GM20431 (cell line): ENCODE data around the gene RAPGEF4.
"Not testable (repeated sequence)": the region's sequence is repeated elsewhere in the genome, so short reads cannot be mapped to it uniquely, and the experiment has no call there.

Experiments used
- in situ Hi-C: fragments of 300-500 bp; cut with MseI, MboI; formaldehyde crosslinking; loops from one replicate; pipeline ENCODE4 v1.15.0; 2020; ENCODE audit warnings: low sequenced_read_pairs; ENCODE audit not compliant: unreplicated experiment

RAPGEF4 gene

DNA sequence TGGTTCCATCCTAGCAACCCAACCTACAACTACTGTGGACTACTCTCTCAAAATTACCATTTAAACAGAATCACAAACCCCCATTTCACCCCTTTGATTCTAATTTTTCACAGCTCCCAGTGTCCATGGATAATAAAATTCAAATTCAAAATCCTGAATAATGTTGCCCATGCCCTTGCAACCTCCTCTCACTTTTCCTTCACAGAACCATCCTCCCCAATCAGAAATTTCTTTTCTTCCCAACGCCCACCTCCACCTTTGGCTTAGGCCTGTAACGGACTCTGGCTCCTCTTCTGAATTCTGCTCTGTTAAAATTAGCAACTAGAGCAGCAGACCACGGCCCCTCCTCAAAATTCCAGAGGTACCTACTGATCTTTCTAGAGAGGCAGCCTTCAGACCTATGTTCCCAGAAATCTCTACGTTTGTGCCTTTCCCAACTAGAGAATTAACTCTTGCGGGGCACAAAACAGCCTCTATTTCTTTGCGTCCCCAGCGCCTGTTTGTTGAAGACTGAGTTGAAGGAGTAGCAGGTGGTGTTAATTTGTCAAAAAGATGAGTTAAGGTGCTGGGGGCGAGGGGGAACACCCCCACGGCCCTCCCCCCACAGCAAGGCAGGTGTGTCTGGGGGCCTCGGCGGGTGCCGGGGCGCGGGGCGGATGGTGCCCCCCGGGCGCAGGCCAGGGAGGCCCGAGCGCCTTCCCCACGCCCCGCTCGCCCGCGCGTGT is 339.6 kb downstream of the RAPGEF4 start:
- in situ Hi-C loops = no loop called here

DNA sequence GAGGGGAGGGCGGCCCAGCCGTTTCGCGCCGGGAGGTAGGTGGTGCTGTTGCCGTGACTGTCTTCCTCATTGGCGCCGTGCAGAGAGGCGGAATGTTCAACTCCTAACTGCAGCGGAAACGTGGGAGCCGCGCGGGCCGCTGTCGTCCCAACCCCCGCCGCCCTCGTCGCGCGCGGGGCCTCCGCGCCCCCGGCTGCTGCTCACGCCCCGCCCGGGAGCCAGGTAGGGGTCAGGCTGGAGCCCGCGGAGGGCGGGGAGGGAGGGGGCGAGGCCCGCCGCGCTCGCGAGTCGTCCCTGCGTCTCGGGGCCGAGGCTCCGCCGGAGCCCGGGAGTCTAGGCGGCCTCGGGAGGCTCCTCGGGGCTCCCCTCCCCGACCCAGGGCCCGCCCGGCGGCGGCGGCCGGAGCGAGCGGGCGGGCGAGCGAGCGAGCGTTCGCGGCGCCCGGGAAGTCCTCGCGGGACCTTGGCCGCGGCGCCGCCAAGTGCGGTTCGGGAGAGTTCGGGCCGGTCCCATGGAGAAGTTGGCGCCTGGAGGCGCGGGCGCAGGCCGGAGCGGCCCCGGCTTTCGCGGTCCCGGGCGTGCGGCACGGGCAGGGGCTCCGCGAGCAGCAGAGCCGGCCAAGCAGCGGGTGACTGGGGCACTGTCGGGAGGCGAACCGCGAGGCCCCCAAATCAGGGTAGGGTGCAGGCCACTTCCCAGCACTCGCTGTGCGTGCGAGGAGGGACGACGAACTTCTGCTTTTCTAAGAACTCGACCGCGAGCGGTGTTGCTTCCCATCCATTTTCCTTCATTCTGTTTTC is 340.3 kb downstream of the RAPGEF4 start, which contains the start of gene MAP3K20:
MAP3K20 (plus strand) TSS at position 66 of the 800 bp plus-strand sequence. CDS start 15,186 bp downstream, outside the sequence.
- in situ Hi-C loops = no loop called here

DNA sequence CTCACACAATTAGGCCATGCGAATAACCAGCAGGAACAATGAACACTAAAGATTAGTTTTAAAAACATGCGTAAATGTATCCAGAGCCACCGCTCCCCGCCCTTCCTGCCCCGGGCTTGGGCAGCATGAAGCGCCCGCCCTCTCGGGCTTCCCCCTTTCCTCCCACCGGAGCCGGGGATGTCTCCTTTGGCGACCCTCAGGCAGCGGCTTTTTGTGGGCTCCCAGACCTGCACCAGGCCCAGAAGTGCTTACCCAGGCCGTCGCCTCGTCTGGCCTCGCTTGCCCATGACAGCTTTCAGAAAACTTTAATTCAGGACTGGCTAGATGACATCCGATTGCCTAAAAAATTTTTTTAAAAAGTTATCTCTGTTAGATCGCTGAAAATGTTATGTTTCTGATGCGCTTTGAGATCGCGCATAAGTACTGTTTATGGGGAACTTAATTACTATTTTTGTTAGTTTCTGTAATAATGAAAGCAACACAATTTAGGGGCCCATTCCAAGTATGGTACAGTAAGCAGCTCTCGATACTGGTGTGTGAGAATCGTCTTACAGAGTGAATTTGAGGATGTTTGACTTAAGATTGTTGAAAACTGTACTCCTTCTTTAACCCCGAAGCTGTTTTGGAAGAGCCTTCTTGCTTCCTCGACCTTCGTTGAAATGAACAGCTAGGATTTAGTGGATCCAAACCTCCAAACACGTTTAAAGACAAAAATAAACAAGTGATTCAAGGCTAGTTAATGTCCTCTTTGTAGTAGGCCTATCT is 341.1 kb downstream of the RAPGEF4 start:
- in situ Hi-C loops = no loop called here

DNA sequence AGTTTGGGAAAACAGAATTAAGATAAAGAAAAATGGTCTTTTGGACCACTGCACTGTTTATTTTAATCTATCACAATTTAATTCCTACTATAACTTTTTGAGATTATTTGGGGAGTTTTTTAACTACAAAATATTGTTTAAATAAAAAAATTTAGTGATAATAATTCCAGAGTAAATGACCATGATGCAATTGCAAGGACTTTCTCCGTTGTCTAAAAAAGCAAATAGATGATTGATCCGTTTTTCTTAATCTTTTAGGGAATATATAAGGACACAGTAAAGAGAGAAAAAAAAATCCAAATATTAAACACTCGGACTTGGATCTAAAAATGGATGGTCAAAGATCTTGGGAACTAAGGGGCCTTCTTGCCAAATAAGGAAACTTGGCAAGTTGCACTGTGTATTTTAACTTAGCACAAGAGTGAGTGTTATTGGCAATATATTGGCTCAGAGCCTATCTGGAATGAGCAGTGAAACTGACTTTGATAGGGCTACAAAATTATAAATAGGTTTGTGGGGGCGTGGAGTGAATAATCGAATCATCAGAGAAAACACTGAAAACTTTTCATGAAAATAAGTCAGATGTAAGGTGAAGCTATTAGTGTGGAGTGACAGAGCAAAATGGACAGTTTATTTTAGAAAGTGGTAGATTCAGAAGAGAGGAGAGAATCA is 342.0 kb downstream of the RAPGEF4 start:
- in situ Hi-C loops = no loop called here

DNA sequence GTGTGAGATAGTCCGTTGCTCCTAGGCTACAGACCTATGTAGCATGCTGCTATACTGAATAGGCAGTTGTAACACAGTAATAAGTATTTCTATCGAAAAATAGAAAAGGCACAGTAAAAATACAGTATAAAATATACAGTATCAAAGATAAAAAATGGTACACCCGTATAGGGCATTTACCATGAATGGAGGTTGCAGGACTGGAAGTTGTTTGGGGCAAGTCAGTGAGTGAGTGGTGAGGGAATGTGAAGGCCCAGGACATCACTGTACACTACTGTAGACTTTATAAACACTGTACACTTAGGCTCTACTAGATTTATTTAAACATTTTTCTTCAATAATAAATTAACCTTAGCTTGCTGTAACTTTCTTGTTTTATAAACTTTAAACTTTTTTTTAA is 343.5 kb downstream of the RAPGEF4 start:
- in situ Hi-C loops = no loop called here

DNA sequence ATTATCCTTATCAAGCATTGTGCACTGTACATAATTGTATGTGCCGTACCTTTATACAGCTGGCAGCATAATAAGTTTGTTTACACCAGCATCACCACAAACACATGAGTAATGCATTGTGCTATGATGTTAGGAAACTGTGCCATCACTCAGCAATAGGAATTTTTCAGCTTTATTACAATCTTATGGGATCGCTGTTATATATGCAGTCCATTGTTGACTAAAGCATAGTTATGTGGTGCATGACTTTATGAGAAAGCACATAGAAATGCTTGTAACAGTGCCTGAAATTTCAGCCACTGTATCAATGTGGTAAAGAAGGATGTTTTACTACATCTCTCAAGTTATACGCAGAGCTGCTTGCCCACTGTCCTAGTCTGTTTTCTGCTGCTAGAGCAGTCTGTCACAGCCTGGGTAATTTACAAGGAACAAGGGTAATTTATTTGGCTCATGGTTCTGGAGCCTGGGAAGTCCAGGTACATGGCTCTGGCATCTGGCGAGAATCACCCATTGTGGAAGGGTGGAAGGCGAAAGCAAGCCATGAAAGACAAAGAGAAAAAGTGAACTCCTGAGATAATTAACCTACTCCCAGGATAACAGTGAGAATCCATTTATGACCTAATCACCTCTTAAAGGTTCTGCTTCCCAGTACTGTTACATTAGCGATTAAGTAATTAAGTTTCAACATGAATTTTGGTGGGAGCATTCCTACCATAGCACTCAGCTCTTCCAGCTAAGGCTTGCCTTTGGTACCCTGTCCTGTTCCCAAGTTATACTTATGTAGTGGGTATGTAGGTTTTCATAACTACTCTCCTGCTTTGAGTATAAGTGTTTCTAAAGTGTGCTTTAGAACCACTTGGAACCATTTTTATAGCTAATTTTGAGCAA is 344.6 kb downstream of the RAPGEF4 start:
- in situ Hi-C loops = no loop called here

DNA sequence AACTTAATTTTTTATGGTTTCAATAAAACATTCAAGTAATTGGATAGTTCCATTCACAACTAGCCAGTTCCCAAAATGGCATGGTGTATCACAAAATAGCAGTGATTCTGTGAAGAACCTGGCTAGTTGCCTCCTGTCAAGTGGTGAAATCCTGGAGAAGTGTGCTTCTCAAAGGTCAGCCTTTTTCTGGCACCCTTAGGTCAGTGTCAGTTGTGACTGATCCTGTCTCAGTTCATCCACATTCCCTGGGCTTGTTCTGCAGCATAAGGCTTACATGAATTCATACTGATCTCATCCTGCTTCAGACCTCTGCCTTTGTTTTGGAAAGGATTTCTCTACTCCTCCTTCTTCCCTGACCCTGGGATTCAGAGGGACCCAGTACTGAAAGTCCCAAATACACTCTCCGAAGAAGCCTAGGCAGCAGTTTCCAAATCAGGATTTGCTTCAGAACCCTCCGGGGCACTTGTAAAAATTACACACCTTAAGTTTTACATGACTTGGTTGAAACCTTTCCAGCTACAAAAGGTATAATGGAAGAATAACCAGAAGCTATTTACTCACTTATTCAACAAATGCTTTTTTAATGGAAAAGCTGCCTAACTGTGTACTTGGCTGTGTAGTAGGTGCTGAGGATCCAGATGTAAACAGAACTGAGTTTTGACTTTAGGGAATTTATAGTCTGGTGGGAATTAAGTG is 351.0 kb downstream of the RAPGEF4 start:
- in situ Hi-C loops = no loop called here

DNA sequence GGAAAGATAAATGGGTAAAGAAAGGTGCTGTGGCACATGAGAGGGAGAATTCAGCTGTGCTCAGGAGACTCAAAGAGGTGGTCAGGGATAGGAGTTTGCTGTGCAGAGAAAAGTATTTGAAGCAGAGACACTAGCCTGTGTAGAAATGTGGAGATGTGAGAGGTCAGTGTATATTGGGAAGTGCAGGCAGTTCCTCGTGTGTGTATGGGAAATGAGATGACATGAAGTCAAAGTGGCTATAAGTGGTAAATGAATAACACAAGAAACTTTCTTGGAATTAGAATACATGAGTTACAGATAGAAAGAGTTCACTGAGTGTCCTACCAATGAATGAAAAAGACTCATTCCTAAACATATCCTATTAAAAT is 351.6 kb downstream of the RAPGEF4 start:
- in situ Hi-C loops = no loop called here

DNA sequence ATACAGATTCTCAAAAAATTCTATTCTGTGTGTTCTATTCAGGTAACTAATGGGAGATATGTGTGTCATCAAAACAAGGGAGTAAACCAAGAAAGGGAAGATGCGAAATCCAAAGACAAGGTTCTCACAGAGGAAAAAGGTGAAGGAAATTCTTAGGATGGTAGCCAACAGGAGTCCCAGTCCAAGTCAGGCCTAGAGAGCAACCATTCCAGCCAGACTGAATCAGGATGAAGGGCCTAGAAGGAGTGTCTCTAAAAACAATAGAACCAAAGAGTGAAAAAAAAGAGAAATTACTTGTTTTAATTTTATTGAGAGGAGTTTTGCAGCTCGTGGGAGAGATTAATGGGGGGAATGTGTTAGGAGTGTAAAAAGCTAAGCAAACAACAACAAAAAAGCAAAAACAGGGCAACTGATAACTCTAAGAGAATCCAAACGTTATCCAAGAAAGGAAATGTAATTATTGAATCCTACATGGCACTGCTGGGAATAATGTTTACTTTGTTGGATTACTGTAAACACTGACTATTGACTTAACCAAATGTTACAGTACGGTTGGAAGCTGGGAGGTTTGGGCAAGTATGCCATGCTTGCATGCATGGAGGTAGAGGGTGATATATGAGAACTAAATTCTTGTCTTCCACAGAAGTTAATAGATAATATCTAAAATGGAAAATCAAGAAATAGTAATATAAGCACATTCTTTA is 352.3 kb downstream of the RAPGEF4 start:
- in situ Hi-C loops = no loop called here

DNA sequence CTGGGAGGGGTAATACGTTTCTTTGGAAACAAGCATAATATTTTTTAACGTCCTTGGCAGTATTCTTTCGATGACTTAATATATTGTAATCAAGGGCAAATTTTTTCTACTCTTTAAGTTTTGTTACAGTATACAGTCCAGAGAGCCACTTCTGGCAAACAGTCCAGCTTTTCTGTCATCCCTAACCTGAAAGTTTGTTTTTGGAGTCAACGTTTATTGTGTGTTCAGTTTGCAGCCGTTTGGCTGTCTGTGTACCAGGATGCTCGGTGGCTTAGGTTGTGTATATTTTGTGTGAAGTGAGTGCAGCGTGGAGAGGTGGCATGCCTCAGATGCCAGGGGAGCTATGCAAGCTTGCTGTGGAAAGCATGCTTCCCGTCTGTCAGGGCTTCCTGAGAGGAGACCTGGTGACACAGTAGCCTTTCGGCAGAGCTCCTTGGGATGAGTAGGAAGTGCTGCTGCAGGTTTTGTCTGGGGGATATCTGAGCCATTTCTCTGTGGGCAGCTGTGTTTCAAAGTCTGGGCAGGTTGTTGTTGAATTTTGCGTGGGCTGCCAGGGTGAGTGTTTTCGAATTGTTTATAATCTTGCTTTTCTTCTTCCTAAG is 354.7 kb downstream of the RAPGEF4 start:
- in situ Hi-C loops = no loop called here

DNA sequence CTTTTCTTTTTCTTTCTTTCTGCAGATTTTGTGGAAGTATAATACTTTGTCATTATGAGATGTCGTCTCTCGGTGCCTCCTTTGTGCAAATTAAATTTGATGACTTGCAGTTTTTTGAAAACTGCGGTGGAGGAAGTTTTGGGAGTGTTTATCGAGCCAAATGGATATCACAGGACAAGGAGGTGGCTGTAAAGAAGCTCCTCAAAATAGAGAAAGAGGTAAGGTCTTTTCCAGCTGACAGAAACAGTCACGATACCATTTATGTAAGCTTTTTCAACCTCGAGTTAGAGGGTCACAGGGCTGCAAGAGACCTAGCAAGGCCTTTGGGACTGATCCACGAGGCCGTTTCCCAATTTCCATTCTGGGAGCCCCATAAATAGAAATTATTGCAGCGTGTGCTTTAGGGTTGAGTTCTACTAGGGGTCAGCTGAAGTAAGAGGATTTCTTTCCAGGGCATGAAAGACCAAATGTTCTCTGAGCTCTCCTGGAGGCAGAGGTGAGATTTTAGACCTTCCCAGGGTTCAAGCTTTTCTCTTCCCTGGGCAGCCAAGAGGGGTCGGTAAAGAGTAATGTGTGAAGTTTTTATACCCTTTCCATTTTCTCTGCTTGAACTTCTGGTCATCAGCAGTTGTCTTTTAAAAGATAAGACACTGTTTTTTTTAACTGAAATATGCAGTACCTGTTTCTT is 355.5 kb downstream of the RAPGEF4 start:
- in situ Hi-C loops = no loop called here

DNA sequence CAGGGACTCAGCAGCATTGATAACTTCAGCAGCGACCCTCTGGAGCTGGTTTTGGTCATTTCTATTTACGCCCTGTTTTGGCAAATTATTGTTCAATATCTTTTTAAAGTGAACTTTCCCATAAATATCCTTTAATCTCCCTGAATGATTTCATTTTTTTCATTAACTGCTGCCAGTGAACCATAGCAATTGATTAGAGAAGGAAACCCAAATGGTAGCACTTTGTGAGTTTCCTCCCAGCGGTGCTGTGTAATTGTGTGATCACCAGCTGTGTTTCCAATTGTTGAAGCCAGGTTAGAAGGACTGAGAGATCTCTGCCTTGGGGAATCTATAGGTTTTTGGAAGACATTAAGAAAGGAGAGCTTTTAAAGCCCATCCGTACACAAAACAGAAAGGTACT is 356.3 kb downstream of the RAPGEF4 start:
- in situ Hi-C loops = no loop called here

DNA sequence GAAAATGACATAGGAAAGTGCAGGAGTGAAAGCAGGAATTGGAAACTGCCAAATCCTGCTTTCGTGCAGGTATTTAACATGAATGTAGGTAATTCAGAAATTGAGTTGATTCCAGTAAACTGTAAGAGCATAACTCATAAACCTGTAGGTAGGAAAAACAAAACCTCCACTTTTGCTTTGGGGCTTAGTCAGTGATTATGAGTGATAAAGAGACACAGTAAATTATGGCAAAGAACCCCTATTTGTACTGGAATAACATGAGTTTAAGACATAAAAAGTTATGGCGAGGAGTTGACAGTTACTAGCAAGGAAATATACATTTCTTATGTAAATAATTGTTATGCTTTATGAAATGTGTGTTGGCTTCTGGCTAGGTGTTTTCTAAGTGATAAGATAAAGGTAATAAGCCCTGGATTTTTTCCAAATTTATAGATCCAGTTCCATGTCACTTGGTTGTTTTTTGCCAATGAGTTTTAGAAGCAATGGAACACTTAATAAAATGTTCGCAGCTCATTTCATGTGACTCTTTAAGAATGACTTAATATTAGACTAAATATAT is 357.3 kb downstream of the RAPGEF4 start:
- in situ Hi-C loops = no loop called here

DNA sequence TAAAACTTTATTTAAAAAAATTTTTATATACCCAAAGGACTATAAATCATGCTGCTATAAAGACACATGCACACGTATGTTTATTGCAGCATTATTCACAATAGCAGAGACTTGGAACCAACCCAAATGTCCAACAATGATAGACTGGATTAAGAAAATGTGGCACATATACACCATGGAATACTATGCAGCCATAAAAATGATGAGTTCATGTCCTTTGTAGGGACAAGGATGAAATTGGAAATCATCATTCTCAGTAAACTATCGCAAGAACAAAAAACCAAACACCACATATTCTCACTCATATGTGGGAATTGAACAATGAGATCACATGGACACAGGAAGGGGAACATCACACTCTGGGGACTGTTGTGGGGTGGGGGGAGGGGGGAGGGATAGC is 358.0 kb downstream of the RAPGEF4 start:
- in situ Hi-C loops = not testable (repeated sequence)

DNA sequence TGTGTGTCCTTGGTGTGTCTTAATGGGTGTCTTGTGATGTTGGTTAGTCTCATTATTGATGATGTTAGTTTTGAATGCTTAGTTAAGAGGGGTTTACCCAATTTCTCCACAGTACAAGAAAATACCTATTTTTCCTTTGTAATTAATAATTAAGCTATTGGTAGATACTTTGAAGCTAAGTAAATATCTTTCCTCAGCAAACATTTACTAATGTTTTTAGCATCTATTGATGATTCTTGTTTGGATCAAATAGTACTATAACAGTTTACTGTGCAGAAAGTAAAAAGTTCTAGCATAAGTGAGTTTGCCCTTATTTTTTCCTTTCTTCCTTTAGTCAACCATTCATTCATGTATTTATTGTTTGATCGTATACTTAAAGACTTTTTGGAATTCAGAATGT is 359.1 kb downstream of the RAPGEF4 start:
- in situ Hi-C loops = no loop called here

DNA sequence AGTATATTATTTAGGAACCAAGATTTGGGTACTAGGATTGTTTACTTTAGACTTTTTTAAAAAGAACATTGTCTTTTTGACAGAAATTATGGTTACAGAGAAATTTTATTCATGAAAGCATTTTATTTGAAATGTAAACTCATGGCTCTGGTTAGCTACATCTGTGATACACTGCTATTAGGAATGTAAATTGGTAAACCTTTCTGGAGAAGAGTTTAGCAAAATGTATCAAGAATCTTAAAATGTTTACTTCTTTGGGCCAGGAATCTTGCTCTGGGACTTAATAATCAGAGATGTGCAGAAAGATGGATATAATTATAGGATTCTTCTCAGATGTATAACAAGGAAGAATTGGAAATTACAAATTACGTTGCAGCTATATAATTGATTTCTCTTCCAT is 359.7 kb downstream of the RAPGEF4 start:
- in situ Hi-C loops = no loop called here

DNA sequence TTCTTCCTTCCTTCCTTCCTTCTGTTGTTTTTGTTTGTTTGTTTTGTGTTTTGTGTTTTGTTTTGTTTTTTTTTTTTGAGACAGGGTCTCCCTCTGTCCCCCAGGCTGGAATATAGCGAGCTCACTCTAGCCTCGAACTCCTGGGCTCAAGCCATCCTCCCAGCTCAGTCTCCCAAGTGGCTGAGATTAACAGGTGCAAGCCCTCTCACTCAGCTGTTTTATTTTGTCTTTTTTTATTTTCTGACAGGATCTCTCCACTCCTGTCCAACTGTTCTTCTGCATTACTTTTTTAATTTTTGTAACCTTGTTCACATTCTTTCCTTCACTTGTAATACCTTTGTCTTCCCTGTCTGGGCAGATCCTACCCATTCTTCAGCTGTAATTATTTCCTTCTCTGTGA is 363.6 kb downstream of the RAPGEF4 start:
- in situ Hi-C loops = no loop called here
